HG02759 (cell line): Measurements from ENCODE around the gene HYAL2.

Experiments
- ATAC-seq: cut with Tn5 transposase; IDR thresholded peaks from one replicate; pipeline ENCODE4 v1.9.1; 2021; ENCODE audit warnings: mild to moderate bottlenecking, moderate library complexity; ENCODE audit not compliant: unreplicated experiment

Gene HYAL2, protein sequence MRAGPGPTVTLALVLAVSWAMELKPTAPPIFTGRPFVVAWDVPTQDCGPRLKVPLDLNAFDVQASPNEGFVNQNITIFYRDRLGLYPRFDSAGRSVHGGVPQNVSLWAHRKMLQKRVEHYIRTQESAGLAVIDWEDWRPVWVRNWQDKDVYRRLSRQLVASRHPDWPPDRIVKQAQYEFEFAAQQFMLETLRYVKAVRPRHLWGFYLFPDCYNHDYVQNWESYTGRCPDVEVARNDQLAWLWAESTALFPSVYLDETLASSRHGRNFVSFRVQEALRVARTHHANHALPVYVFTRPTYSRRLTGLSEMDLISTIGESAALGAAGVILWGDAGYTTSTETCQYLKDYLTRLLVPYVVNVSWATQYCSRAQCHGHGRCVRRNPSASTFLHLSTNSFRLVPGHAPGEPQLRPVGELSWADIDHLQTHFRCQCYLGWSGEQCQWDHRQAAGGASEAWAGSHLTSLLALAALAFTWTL

GRCh38 chr3:50322386-50323091 is at the start of gene HYAL2:
HYAL2 (minus strand) TSS chr3:50322745; CDS start chr3:50320489, 2,256 bp downstream.
- ATAC-seq: no peak

DNA sequence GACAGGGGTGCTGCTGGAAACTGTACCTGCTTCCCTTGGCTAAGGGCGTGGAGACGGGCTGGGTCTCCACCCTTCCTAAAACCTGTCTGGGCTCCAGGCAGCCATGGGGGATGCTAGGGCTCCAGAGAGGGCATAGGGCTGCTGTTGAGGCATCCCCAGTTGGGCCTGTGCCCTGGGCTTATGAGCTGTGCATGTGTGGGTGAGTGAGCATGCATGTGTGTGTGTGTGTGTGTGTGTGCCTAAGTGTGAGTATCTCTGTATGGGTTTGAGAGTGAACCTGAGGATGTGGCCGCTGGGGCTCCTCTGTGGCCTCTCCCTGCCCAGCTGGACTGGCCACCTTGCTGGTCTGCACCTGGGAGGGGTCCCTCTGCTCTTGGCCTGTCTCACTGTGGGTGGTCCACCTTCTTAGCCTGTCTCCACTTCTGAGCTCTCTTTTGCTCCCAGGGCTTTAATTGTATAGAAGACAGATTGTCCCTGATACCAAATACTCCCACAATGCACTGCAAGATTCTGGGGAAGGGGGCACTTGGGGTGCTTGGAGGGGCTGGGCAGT is 48.7 kb upstream of the HYAL2 start:
- ATAC-seq: no peak

GRCh38 chr3:50370594-50370993 is 48.0 kb upstream of the HYAL2 start:
- no peak for ATAC-seq

DNA sequence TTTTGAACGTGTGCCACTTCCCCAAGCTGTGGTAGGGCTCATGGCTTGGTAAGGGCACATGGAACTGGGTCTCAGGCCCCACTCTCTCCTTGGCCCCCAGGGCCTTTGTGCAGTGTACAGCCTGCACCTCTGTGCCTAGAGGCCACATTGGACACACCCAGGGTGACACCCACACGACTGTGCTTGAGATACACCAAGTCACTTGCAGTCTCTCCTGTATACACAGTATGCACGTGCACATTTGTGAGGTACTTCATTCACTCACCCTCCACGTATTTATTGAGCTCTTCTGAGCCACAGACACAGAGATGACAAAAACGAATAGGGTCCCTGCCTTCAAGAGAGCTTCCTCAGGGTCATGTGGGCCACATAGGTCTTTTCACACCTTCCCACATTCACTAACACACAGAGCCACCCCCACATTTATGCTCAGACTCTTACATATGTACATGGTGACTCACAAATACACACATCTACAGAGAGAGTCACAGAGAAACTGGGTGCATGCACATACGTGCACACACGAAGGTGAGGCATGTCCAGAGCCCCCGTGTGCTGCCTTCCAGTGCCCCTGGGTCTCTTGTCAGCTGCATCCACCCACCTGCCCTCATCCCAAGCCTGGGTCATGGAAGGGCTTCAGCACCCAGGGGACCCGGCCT is 46.6 kb upstream of the HYAL2 start:
- ATAC-seq: no peak

- ATAC-seq: no peak
Observed at GRCh38 chr3:50365842-50366220, 43.3 kb upstream of the HYAL2 start.

DNA sequence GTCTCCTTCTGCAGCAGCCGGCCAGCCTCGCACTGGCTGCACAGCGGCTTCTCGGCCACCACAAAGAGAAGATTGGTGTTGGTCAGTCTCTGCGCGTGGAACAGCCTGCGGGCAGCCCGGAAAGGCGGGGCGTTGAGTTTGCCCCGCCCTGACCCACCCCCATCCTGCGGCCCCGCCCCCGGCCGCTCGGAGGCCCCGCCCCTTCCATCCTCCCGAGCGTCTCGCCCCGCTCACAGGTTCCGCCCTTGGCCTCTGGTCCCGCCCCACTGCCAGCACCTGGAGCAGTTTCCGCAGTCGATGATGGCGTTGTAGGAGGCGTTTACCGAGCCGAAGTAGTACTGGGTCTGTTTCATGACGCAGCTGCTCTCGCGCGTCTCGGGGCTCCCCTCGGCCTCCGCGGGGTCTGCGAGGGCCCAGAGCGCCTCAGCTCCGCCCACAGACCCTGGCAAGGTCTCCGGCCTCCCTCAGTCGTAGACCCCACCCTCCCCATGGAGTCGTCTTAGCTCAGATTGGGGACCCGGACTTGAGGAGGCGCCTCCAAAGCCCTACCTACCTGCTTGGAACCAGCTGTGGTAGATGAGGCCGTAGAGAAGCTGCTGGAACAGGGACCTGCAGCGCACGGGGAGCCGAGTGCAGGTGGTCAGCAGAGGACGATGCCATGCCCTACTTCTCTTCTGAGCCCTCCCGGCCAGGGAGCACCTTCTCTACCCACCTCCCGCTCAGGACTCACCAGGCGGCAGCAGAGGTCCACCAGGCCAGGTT is 42.7 kb upstream of the HYAL2 start:
- peak; percentile 84 for ATAC-seq

GRCh38 chr3:50364573-50365079 is 42.1 kb upstream of the HYAL2 start:
- ATAC-seq: peak; percentile 33

GRCh38 chr3:50359760-50360110 is 37.2 kb upstream of the HYAL2 start:
- peak; percentile 14 for ATAC-seq

- ATAC-seq: peak; percentile 98
Observed at GRCh38 chr3:50358911-50359759, 36.6 kb upstream of the HYAL2 start, which contains the start of gene TMEM115. TMEM115 (minus strand) TSS chr3:50359521; CDS start chr3:50359063, 458 bp downstream.

- ATAC-seq: no peak
Observed at GRCh38 chr3:50358355-50358910, 35.9 kb upstream of the HYAL2 start.

DNA sequence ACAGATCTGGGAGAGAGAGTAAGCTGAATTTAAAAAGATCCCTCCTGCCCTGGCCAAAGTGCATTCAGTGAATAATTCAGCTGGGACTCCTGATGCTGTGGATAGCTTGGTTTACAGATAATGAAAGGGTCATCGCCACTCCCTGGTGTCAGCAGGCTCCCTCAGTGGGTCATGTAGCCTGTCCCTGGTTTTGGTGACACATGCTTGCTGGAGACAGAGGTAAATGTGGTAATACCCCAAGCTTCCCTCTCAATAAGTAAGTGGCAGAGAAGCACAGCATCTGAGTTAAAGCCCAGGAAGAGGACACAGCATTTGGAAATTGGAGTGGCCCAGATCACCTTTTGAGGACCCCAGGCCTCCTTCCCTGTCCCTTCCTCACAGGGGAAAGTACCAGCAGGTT is 34.9 kb upstream of the HYAL2 start:
- no peak for ATAC-seq

- no peak for ATAC-seq
Observed at GRCh38 chr3:50356553-50356952, 34.0 kb upstream of the HYAL2 start.

DNA sequence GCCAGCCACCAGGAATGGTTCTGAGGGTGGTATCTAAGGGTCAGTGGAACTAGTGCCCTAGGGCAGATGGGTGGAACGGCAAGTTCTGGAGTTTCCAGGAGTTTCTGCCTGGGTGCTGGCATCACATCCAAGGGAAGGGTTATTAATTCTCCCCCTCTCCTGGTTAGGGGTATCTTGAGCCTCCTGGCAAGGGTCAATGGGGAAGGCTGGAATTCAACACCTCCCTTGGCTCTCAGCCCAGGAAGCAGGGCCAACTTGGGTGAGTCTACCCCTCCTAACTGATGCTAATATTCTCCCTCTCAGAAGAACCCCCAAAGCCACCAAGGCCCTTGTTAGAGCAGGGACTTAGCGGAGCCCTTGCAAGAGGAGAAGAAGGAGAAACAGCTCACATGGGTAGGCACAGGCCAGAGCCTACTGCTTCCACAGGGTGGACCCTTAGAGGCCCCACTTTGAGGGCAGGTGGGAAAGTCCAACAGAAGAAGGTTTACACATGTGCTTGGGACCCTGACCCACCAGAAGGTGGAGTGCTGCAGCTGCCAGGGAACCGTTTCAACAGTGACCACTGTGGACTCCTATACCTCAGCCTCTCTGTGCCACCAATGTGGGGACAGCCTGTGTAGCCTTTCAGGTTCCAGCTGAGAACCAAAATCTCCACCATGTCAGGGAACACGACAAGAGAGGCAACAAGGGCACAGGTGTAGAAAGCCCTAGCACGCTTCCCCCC is 33.4 kb upstream of the HYAL2 start:
- ATAC-seq: no peak

- ATAC-seq: no peak
Observed at GRCh38 chr3:50354850-50355249, 32.3 kb upstream of the HYAL2 start.

GRCh38 chr3:50354186-50354764 is 31.7 kb upstream of the HYAL2 start:
- no peak for ATAC-seq

GRCh38 chr3:50353245-50354004 is 30.9 kb upstream of the HYAL2 start:
- no peak for ATAC-seq

- ATAC-seq: no peak
Observed at GRCh38 chr3:50352781-50353180, 30.2 kb upstream of the HYAL2 start.
